COR-L47 (cell line): Measurements from ENCODE around the gene RASSF3.

Experiments used
- DNase-seq: peaks from one replicate; lab custom pipeline; 2025; lab: John Stamatoyannopoulos, UW

RASSF3 gene

GRCh38 chr12:64723630-64724029 lies 113.3 kb downstream of the RASSF3 start:
- DNase-seq: no peak

GRCh38 chr12:64724201-64724745 lies 114.0 kb downstream of the RASSF3 start:
- no peak for DNase-seq

DNA sequence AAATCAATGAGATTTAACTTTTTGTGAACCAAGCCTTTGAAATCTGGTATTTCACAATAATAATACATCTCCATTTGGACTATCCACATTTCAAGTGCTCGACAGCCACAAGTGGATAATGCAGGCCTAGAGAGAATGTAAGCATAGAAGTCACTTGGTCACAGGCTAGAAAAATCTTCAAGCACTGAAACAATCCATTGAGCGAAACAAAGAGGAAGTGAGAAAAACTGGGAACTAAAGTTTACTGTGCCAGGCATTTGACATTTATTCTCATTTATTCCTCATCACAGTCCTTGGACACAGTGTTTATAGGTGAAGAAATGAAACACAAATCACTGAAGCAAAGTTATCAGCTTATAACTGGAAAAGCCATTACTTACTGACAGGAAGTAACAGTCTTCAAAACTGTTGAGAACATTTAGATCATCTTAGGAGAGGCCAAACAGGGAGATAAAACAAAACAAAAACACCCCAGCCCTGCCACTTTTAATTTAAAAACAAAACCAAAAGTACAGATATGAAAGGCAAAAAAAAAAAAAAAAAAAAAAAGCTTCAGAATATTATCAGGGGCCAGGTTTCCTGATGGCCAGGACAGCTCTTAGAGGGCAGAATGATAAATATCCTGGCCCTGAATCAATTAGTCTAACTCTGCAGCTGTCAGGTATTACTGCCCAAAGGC lies 119.8 kb downstream of the RASSF3 start:
- no peak for DNase-seq

DNA sequence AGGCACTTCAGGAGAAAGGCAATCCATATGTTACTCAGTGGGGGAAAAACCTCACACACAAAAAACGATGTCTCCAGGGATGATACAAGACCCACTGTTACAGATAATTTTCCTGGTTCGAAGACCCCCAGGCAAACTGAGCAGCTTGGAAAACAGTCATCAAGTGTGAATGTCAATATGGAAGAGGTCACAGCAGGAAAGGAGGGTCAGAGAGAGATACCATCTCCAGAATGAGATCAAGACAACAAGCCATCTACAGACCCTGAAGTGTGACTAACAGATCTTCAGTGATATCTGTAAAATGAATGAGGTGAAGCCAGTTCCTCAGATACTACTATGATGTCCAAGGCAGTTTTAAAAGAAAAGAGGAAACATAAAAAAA lies 120.3 kb downstream of the RASSF3 start:
- DNase-seq: no peak

DNA sequence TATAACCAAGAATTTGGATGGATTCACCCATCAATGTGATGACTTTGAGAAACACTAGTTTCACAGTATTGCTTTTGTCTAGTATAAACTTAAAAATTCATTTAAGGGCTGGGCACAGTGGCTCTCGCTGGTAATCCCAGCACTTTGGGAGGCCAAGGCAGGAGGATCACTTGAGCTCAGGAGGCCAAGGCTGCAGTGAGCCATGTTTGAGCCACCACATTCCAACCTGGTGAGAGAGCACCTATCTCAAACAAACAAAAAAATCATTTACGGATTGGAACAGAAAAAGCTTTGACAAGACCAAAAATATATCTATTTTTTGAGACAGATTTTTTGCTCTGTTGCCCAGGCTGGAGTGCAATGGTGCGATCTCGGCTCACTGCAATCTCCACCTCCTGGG lies 121.4 kb downstream of the RASSF3 start:
- DNase-seq: no peak

- no peak for DNase-seq
Observed at GRCh38 chr12:64733857-64734256, 123.6 kb downstream of the RASSF3 start.

DNA sequence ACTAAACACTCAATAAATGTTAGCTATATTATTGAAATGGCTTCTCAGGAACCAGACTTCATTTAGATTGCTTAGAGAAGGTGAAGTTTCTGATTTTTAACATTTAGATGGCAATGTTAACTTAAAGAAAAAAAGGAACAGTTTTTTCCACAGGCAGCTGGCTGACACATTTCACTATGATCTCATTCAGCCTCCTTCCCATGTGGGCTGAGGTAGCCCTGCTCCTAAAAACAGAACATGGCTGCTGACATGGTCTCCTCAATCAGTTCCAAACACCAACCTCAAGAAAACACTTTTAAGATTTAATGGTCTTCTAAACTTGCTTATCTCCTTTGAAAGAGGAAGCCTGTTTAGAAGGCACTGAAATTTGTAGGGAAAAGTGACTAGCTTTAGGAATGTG lies 125.1 kb downstream of the RASSF3 start:
- DNase-seq: no peak

DNA sequence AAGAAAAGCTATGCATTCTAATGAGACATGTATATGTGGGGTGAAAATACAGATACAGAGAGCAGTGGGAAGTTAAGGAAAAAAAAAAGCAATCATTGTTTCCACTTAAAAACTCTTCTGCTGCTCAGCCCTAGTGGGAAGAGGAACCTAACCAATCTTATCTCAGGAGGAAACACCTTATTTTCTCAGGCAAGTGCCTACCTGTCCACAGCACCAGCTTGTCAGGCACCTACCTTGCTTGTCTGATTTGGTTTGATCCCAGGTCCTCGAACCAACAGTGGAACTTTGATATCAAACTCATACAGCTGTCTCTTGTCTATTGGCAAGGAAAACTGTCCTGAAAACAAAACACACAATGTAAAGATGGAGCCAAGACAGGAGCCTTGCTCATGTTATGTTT lies 126.5 kb downstream of the RASSF3 start:
- no peak for DNase-seq

DNA sequence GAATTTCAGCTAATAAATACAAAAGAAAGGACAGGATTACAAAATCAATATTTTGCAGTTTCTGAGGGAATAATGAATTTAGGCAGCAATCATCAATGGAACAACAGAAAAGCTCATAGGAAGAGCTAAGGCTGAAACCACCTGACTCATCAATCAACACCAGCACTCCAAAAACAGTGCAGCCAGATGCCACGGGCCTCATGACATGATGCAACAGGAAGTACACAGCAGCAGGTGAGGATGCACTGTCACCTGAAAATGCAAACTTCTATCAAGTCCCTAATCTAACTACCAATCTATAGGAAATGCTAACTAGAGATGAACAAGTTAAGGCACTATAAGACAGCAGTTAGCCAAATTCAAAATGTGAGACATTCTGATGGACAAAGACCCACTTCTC lies 127.2 kb downstream of the RASSF3 start:
- no peak for DNase-seq

GRCh38 chr12:64739778-64740177 lies 129.5 kb downstream of the RASSF3 start:
- DNase-seq: no peak

- no peak for DNase-seq
Observed at GRCh38 chr12:64740646-64741045, 130.4 kb downstream of the RASSF3 start.

- DNase-seq: no peak
Observed at GRCh38 chr12:64742416-64742815, 132.1 kb downstream of the RASSF3 start.

DNA sequence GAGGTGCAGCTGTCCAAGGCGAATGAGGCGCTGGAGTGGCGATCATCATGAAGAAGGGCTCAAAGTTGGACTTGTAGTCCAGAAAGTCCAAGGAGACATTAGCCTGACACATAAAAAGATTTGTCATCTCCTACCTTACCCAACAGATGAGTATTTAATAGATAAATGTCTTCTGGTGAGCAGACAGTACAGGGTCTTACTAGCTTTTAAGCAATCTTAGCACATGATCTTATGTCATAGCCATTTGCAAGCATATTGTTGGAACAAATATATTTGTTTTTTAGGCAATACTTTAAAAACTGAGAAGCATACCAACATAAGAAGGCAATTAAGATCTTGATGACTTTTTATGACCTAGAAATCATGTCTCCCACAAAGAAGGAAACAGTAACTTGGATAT lies 132.9 kb downstream of the RASSF3 start:
- DNase-seq: no peak

- no peak for DNase-seq
Observed at GRCh38 chr12:64744422-64745258, 134.3 kb downstream of the RASSF3 start.

- DNase-seq: no peak
Observed at GRCh38 chr12:64745259-64745807, 135.0 kb downstream of the RASSF3 start.

- DNase-seq: no peak
Observed at GRCh38 chr12:64745980-64746379, 135.7 kb downstream of the RASSF3 start.

DNA sequence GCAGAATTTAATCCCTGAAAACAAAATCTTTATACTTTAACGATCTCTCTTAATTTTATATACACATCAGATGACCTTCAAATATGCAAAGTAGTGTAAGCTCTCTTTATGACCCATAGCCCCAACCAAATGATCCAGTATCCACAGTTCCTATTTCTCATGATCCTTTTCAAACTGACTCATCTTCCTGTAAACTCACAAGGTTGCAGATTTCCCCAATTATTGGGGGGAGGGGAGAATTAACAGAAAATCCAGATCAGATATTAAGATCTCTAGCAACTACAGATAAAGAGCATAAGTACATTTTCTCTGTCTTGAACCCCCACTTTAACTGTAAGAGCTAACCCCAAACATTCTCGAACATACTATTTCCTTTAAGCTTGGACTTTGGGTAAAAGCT lies 136.4 kb downstream of the RASSF3 start:
- DNase-seq: no peak
